ENCODE data around the gene INSL4.

The INSL4 gene

GRCh38 chr9:5188060-5188984 lies 42.9 kb upstream of the INSL4 start:
- TF ChIP-seq, protein P1, sequence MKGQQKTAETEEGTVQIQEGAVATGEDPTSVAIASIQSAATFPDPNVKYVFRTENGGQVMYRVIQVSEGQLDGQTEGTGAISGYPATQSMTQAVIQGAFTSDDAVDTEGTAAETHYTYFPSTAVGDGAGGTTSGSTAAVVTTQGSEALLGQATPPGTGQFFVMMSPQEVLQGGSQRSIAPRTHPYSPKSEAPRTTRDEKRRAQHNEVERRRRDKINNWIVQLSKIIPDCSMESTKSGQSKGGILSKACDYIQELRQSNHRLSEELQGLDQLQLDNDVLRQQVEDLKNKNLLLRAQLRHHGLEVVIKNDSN (IDR thresholded peaks at IDR 0.05) = no peak
- TF ChIP-seq TAF1 (IDR thresholded peaks at IDR 0.05; ENCODE audit: low read depth) (no peak), CREB1 (IDR thresholded peaks at IDR 0.05; ENCODE audit: low read depth) (no peak), RAD21 (IDR thresholded peaks at IDR 0.05; ENCODE audit: low read depth) (no peak), TEAD4 (IDR thresholded peaks at IDR 0.05) (no peak), NFIC (IDR thresholded peaks at IDR 0.05) (no peak), EGR1 (IDR thresholded peaks at IDR 0.05) (no peak), TCF12 (IDR thresholded peaks at IDR 0.05; ENCODE audit: low read depth) (no peak), ZBTB7A (IDR thresholded peaks at IDR 0.05; ENCODE audit: low read depth) (no peak), CEBPB (IDR thresholded peaks at IDR 0.05) (no peak), FOXM1 (IDR thresholded peaks at IDR 0.05; ENCODE audit: borderline replicate concordance, low read depth) (no peak), YY1 (IDR thresholded peaks at IDR 0.05; ENCODE audit: low read depth) (no peak), REST (IDR thresholded peaks at IDR 0.05; ENCODE audit: low read depth) (no peak), EP300 (IDR thresholded peaks at IDR 0.05; ENCODE audit: borderline replicate concordance) (no peak), MAX (IDR thresholded peaks at IDR 0.05) (no peak)

GRCh38 chr9:5191985-5192384 lies 39.2 kb upstream of the INSL4 start:
- no peak for TF ChIP-seq TAF1 (IDR thresholded peaks at IDR 0.05; ENCODE audit: low read depth)
- no peak for TF ChIP-seq TCF12 (IDR thresholded peaks at IDR 0.05; ENCODE audit: low read depth)
- no peak for TF ChIP-seq FOXM1 (IDR thresholded peaks at IDR 0.05; ENCODE audit: borderline replicate concordance, low read depth)
- no peak for TF ChIP-seq MAX (IDR thresholded peaks at IDR 0.05)
- TF ChIP-seq, protein P1 (IDR thresholded peaks at IDR 0.05) = no peak
- TF ChIP-seq TEAD4 (IDR thresholded peaks at IDR 0.05) = no peak
- TF ChIP-seq EP300 (IDR thresholded peaks at IDR 0.05; ENCODE audit: borderline replicate concordance) = no peak
- TF ChIP-seq NFIC (IDR thresholded peaks at IDR 0.05) = no peak
- no peak for TF ChIP-seq RAD21 (IDR thresholded peaks at IDR 0.05; ENCODE audit: low read depth)
- TF ChIP-seq CEBPB (IDR thresholded peaks at IDR 0.05) = no peak
- no peak for TF ChIP-seq YY1 (IDR thresholded peaks at IDR 0.05; ENCODE audit: low read depth)
- no peak for TF ChIP-seq REST (IDR thresholded peaks at IDR 0.05; ENCODE audit: low read depth)
- no peak for TF ChIP-seq CREB1 (IDR thresholded peaks at IDR 0.05; ENCODE audit: low read depth)
- no peak for TF ChIP-seq EGR1 (IDR thresholded peaks at IDR 0.05)
- no peak for TF ChIP-seq ZBTB7A (IDR thresholded peaks at IDR 0.05; ENCODE audit: low read depth)

DNA sequence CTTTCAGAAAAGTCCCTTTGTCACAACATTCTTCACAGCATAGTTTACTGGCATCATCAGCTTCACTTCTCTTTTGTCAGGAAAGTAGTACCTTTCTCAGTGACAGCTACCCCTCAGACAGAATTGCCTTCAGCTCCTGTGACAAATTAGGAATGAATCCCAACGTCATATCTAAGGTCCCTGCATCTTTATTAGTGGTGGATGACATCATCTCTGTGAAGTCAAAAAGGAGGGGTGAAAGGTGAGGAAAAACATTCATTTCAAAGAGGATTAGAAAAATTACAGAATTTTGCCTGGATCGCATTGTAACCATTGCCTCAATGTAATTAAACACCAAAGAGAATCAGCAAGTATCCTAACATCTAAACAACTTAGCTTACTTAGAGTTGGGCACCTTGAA lies 37.9 kb upstream of the INSL4 start:
- TF ChIP-seq ZBTB7A (IDR thresholded peaks at IDR 0.05; ENCODE audit: low read depth) (no peak), CREB1 (IDR thresholded peaks at IDR 0.05; ENCODE audit: low read depth) (no peak)

GRCh38 chr9:5195463-5195862 lies 35.8 kb upstream of the INSL4 start:
- no peak for TF ChIP-seq YY1 (IDR thresholded peaks at IDR 0.05; ENCODE audit: low read depth)
- no peak for TF ChIP-seq RAD21 (IDR thresholded peaks at IDR 0.05; ENCODE audit: low read depth)
- TF ChIP-seq, protein P1 (IDR thresholded peaks at IDR 0.05) = no peak
- TF ChIP-seq TEAD4 (IDR thresholded peaks at IDR 0.05) = no peak
- no peak for TF ChIP-seq FOXM1 (IDR thresholded peaks at IDR 0.05; ENCODE audit: borderline replicate concordance, low read depth)
- TF ChIP-seq ZBTB7A (IDR thresholded peaks at IDR 0.05; ENCODE audit: low read depth) = no peak
- TF ChIP-seq CREB1 (IDR thresholded peaks at IDR 0.05; ENCODE audit: low read depth) = no peak
- no peak for TF ChIP-seq NFIC (IDR thresholded peaks at IDR 0.05)
- no peak for TF ChIP-seq CEBPB (IDR thresholded peaks at IDR 0.05)
- TF ChIP-seq EGR1 (IDR thresholded peaks at IDR 0.05) = no peak
- no peak for TF ChIP-seq TAF1 (IDR thresholded peaks at IDR 0.05; ENCODE audit: low read depth)
- TF ChIP-seq MAX (IDR thresholded peaks at IDR 0.05) = no peak

- no peak for TF ChIP-seq EGR1 (IDR thresholded peaks at IDR 0.05)
- TF ChIP-seq, protein P1 (IDR thresholded peaks at IDR 0.05) = no peak
- TF ChIP-seq NFIC (IDR thresholded peaks at IDR 0.05) = no peak
- no peak for TF ChIP-seq YY1 (IDR thresholded peaks at IDR 0.05; ENCODE audit: low read depth)
- no peak for TF ChIP-seq FOXM1 (IDR thresholded peaks at IDR 0.05; ENCODE audit: borderline replicate concordance, low read depth)
- TF ChIP-seq ZBTB7A (IDR thresholded peaks at IDR 0.05; ENCODE audit: low read depth) = no peak
- TF ChIP-seq CREB1 (IDR thresholded peaks at IDR 0.05; ENCODE audit: low read depth) = no peak
- TF ChIP-seq REST (IDR thresholded peaks at IDR 0.05; ENCODE audit: low read depth) = no peak
- TF ChIP-seq TCF12 (IDR thresholded peaks at IDR 0.05; ENCODE audit: low read depth) = no peak
- no peak for TF ChIP-seq TAF1 (IDR thresholded peaks at IDR 0.05; ENCODE audit: low read depth)
- TF ChIP-seq RAD21 (IDR thresholded peaks at IDR 0.05; ENCODE audit: low read depth) = no peak
These were observed 26.1 kb upstream of the INSL4 start for GRCh38 chr9:5205071-5205470.
